Measurements from ENCODE around the gene NMRK1. TPM values are rescaled to one million over a fixed set of nuclear protein-coding genes. Genes with fewer than 3 reads are reported as not detected.

Gene NMRK1
- total RNA-seq, 1 donor from 2014 or later = 10.3 TPM

DNA sequence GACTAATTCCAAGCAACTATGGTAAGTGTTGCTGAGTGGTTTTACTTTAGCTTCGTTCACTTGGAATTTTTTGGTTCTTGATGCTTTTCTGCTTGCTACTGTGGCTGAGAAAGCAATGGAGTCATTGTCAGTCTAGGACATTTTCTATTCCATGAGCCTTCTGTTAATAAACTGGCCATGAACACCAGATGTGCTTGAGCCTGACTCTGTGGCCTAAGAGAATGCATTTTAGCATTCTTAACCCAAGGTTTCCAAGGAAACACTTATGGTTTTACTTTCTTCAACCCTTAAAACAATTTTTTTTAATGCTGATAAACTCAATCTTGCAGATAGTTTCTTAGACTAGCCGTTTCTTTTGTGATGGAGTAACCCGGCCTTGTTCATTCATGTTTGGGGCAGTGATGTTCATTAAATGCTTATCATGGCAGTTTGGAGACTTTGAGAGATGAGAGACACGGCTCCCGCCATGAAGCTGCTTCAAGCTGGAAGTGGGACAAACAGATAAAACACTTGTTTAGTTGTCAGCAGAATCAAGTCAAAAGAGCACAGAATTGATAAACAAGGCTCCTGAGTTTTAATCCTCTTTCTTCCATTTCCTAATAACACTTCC is 42.8 kb upstream of the NMRK1 start:
- no peak overlapping the region for H3K4me3 ChIP-seq (ENCODE audit: low read depth, low read length)
- no peaks in the 10 kb centered on the region for H3K27me3 ChIP-seq (ENCODE audit: control insufficient read depth, insufficient read depth, low read length)
- no peak for DNase-seq (ENCODE audit: low read depth)
- no peaks in the 10 kb centered on the region for H3K36me3 ChIP-seq (ENCODE audit: control insufficient read depth, insufficient read depth, low read length)
- TF ChIP-seq, protein P1, sequence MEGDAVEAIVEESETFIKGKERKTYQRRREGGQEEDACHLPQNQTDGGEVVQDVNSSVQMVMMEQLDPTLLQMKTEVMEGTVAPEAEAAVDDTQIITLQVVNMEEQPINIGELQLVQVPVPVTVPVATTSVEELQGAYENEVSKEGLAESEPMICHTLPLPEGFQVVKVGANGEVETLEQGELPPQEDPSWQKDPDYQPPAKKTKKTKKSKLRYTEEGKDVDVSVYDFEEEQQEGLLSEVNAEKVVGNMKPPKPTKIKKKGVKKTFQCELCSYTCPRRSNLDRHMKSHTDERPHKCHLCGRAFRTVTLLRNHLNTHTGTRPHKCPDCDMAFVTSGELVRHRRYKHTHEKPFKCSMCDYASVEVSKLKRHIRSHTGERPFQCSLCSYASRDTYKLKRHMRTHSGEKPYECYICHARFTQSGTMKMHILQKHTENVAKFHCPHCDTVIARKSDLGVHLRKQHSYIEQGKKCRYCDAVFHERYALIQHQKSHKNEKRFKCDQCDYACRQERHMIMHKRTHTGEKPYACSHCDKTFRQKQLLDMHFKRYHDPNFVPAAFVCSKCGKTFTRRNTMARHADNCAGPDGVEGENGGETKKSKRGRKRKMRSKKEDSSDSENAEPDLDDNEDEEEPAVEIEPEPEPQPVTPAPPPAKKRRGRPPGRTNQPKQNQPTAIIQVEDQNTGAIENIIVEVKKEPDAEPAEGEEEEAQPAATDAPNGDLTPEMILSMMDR (IDR thresholded peaks at IDR 0.05; ENCODE audit: insufficient read depth, low read length, poor library complexity, severe bottlenecking) = no peak

DNA sequence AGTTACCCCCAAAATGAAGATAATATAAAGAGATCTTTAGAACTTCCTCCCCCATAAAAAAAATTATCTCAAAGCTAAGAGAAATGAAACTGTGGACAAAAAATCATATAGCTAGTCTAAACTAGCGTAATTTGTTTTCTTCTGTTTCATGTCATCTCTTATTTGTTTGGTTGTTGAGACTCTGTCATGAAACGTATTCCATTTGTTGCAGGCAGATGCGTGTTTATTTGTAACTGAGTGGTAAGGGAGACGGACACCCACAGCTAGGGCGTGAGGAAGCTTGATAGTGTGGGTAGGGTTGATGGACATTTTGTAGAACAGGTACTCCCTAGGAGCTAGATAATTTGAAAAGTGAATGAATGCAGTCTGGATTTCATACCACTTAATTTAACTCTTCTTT is 42.2 kb upstream of the NMRK1 start:
- H3K27me3 ChIP-seq (ENCODE audit: control insufficient read depth, insufficient read depth, low read length) = no peaks in the 10 kb centered on the region
- no peak overlapping the region for H3K4me3 ChIP-seq (ENCODE audit: low read depth, low read length)
- H3K36me3 ChIP-seq (ENCODE audit: control insufficient read depth, insufficient read depth, low read length) = no peaks in the 10 kb centered on the region
- no peak for DNase-seq (ENCODE audit: low read depth)
- TF ChIP-seq, protein P1 (IDR thresholded peaks at IDR 0.05; ENCODE audit: insufficient read depth, low read length, poor library complexity, severe bottlenecking) = no peak

DNA sequence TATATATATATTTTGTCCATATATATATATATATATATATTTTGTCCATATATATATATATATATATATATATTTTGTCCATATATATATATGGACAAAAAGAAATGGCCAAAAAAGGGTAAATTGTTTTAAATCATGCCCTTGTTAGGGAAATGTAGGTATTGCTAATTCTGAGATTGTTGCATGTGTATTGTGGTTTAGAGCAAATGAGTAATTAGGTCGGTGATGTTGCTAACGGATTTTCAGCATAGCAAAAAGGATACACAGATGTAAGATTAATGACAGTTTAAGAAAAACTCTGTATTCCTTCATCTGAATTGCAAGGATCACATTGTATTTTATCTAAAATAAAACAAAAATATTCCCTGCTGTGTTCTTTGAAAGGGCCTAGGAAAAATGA is 40.6 kb upstream of the NMRK1 start:
- no peaks in the 10 kb centered on the region for H3K36me3 ChIP-seq (ENCODE audit: control insufficient read depth, insufficient read depth, low read length)
- TF ChIP-seq, protein P1 (IDR thresholded peaks at IDR 0.05; ENCODE audit: insufficient read depth, low read length, poor library complexity, severe bottlenecking) = no peak
- no peaks in the 10 kb centered on the region for H3K27me3 ChIP-seq (ENCODE audit: control insufficient read depth, insufficient read depth, low read length)
- no peak for DNase-seq (ENCODE audit: low read depth)
- no peak overlapping the region for H3K4me3 ChIP-seq (ENCODE audit: low read depth, low read length)

DNA sequence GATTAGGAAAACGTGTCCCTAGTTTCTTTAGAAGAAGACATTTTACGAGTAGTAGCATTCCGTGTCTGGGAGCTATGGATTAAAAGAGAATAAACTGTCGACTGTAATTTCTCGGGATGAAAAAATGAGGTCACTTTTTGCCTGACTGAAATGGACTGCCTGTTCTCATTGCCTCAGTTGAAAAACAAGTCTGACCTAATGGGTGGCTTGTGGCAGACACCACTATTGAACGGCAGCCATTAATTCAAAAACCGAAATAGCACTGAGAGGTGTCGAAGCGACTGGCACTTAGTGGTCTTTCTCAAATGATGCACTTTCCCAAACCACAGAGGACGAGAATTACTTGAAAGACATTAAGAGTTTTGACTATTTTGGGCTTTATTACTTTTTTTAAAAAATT is 35.7 kb upstream of the NMRK1 start:
- TF ChIP-seq, protein P1 (IDR thresholded peaks at IDR 0.05; ENCODE audit: insufficient read depth, low read length, poor library complexity, severe bottlenecking) = no peak
- DNase-seq (ENCODE audit: low read depth) = no peak
- Histone ChIP-seq H3K36me3 (ENCODE audit: control insufficient read depth, insufficient read depth, low read length) (no peaks in the 10 kb centered on the region), H3K4me3 (ENCODE audit: low read depth, low read length) (no peak overlapping the region), H3K27me3 (ENCODE audit: control insufficient read depth, insufficient read depth, low read length) (no peaks in the 10 kb centered on the region)

DNA sequence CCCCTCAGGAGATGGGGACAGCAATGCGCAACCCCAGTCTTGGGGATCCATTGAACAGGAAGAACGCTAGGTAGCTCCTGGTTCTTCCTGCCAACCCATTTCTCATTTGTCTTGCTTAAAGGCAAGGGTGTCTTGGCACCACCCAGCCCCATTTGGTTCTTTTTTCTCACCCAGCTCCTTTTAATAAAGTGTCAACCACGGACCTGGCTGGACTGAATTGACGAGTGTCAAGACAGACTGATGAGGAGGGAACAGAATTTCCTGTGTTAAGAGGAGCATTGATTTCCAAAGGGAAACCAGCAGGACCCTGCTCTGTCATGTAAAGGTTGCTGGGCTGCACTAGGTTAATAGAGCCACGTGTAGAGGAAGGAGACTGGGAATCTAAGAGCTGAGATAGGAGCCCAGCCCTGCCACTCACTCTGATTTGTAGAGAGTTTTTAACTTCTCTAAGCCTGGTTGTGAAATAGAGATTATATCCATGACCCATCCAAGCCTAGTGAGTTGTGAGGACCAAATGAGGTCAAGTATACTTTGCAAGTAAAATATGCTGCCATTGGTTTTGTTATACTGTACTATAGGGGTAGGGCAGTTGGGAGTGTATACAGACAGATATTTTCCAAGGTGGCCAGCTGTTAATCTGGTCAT is 34.1 kb upstream of the NMRK1 start:
- TF ChIP-seq, protein P1 (IDR thresholded peaks at IDR 0.05; ENCODE audit: insufficient read depth, low read length, poor library complexity, severe bottlenecking) = no peak
- H3K4me3 ChIP-seq (ENCODE audit: low read depth, low read length) = no peak overlapping the region
- H3K27me3 ChIP-seq (ENCODE audit: control insufficient read depth, insufficient read depth, low read length) = no peaks in the 10 kb centered on the region
- no peak for DNase-seq (ENCODE audit: low read depth)
- H3K36me3 ChIP-seq (ENCODE audit: control insufficient read depth, insufficient read depth, low read length) = no peaks in the 10 kb centered on the region

DNA sequence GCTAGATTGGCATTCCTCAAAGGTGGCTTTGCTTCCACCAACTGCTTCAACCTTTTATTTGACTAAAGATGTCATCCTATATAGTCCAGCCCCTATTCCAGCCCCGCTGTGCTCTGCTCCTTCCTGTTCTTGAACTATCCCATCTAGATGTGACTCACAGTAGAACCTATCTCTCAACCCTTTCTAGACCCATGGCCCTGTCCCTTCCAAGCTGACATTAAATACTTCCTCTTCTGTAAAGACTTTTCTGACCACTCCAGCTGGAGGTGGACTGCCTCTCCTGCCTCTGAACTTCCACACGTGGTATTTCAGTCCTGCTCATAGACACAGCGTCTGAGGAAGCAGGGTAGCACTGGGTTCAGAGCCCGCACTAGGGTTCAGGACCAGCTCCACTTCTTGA is 32.7 kb upstream of the NMRK1 start:
- DNase-seq (ENCODE audit: low read depth) = no peak
- H3K27me3 ChIP-seq (ENCODE audit: control insufficient read depth, insufficient read depth, low read length) = no peaks in the 10 kb centered on the region
- TF ChIP-seq, protein P1 (IDR thresholded peaks at IDR 0.05; ENCODE audit: insufficient read depth, low read length, poor library complexity, severe bottlenecking) = no peak
- H3K4me3 ChIP-seq (ENCODE audit: low read depth, low read length) = no peak overlapping the region
- H3K36me3 ChIP-seq (ENCODE audit: control insufficient read depth, insufficient read depth, low read length) = no peaks in the 10 kb centered on the region
